Measurements from ENCODE around the gene NEK8.
A peak's percentile ranks its signal among the peaks of the same experiment; 100 is the strongest.
"Not testable (repeated sequence)": the region's sequence is repeated elsewhere in the genome, so short reads cannot be mapped to it uniquely, and the experiment has no call there.

The NEK8 gene

GRCh38 chr17:28720247-28720996 is 8.2 kb upstream of the NEK8 start:
- H3K27ac ChIP-seq (ENCODE audit: low read depth, low read length), result peak overlapping the region; percentile 95
- H3K4me1 ChIP-seq (ENCODE audit: insufficient read depth, low read length), result peaks cover 30% of the 10 kb centered on the region
- WGBS, result under 1% methylated on average over 28 of the region's 30 CpGs
- peak overlapping the region; percentile 97 for H3K9ac ChIP-seq (ENCODE audit: low read depth, low read length)
- H3K9me3 ChIP-seq (ENCODE audit: insufficient read depth, low read depth, low read length), result no peaks in the 10 kb centered on the region
- H3K36me3 ChIP-seq (ENCODE audit: insufficient read depth, low read length), result peaks cover 56% of the 10 kb centered on the region
- H3K4me3 ChIP-seq (ENCODE audit: low read length), result peak overlapping the region; percentile 94
- H3K27me3 ChIP-seq (ENCODE audit: insufficient read depth, low read length), result no peaks in the 10 kb centered on the region

DNA sequence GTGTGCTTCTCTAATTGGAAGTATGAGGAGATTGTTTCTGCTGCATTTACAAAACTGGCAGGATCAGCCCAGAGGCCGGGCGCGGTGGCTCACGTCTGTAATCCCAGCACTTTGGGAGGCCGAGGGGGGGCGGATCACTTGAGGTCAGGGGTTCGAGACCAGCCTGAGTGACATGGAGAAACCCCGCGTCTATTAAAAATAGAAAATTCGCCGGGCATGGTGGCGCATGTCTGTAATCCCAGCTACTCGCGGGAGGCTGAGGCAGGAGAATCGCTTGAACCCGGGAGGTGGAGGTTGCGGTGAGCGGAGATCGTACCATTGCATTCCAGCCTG is 7.6 kb upstream of the NEK8 start:
- H3K9me3 ChIP-seq (ENCODE audit: insufficient read depth, low read depth, low read length); H3K27me3 ChIP-seq (ENCODE audit: insufficient read depth, low read length): not testable (repeated sequence)
- peak overlapping the region; percentile 97 for H3K9ac ChIP-seq (ENCODE audit: low read depth, low read length)
- peaks cover 51% of the 10 kb centered on the region for H3K36me3 ChIP-seq (ENCODE audit: insufficient read depth, low read length)
- WGBS, result 19% methylated on average over 19 of the region's 19 CpGs
- H3K4me3 ChIP-seq (ENCODE audit: low read length), result peak overlapping the region; percentile 94
- peak overlapping the region; percentile 95; the same call in 1 of the 2 replicates for H3K27ac ChIP-seq (ENCODE audit: low read depth, low read length)
- peaks cover 30% of the 10 kb centered on the region for H3K4me1 ChIP-seq (ENCODE audit: insufficient read depth, low read length)

DNA sequence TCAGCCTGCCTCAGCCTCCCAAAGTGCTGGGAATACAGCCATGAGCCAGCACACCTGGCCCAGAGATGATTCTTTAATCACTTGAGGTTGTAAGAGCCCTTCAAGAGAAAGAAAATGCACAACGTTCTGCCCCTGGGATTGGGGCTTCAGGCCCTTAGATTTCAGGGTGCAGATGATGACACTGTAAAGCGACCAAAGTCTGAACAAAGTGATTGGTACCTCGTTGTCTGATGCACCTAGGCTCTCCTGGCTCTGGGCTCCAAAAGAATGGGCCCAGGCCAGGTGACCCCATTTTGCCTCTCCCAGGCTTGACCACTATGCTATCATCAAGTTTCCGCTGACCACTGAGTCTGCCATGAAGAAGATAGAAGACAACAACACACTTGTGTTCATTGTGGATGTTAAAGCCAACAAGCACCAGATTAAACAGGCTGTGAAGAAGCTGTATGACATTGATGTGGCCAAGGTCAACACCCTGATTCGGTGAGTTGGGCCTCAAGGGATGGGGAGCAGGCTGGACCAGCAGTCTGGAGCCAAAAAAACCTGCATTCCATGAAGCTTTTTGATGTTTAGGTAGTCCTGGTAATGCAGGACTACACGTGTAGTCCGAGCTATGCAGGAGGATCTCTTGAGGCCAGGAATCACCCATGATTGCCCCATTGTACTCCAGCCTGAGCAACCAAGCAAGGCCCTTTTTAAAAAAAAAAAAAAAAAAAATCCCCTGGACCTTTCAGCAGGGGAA is 6.0 kb upstream of the NEK8 start:
- WGBS, result 92% methylated on average over 7 of the region's 7 CpGs
- peaks cover 23% of the 10 kb centered on the region; the same call in 1 of the 2 replicates for H3K4me1 ChIP-seq (ENCODE audit: insufficient read depth, low read length)
- H3K27me3 ChIP-seq (ENCODE audit: insufficient read depth, low read length), result no peaks in the 10 kb centered on the region
- H3K9ac ChIP-seq (ENCODE audit: low read depth, low read length), result no peak overlapping the region; the same call in 1 of the 2 replicates
- H3K36me3 ChIP-seq (ENCODE audit: insufficient read depth, low read length), result peaks cover 49% of the 10 kb centered on the region
- peak overlapping the region; percentile 94; the same call in 1 of the 2 replicates for H3K4me3 ChIP-seq (ENCODE audit: low read length)
- peak overlapping the region; percentile 29; the same call in 1 of the 2 replicates for H3K27ac ChIP-seq (ENCODE audit: low read depth, low read length)
- H3K9me3 ChIP-seq (ENCODE audit: insufficient read depth, low read depth, low read length), result no peaks in the 10 kb centered on the region

DNA sequence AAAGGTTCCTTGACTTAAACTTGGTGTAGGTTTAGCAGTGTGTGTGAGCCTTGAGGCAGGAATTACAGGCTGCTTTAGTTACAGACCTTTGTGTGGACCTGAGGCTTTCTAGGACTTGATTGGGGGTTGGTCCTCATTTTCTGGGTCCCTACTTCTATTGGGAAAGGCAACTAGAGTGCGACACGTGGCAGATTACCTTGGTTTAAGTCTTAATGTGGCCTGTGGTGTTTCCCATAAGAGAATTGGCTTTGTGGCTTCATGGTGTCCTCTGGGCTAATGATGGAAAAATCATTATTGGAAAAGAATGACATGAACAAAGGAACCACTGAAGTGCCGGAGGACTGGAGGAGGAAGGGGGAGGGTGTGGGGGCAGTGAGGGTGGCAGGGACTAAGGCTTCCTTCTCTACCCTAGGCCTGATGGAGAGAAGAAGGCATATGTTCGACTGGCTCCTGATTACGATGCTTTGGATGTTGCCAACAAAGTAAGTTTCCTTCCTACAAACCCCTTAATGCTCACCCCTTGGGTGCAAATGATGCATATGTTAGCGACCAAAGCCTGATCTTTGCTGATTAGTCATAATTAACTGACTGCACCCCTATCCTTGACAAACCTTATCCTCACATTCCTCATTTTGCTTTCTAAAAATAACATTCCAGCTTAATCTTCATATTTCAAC is 5.3 kb upstream of the NEK8 start:
- no peak overlapping the region for H3K9ac ChIP-seq (ENCODE audit: low read depth, low read length)
- no peak overlapping the region; the same call in 1 of the 2 replicates for H3K4me3 ChIP-seq (ENCODE audit: low read length)
- peaks cover 49% of the 10 kb centered on the region for H3K36me3 ChIP-seq (ENCODE audit: insufficient read depth, low read length)
- peak overlapping the region; percentile 23; the same call in 1 of the 2 replicates for H3K27ac ChIP-seq (ENCODE audit: low read depth, low read length)
- H3K27me3 ChIP-seq (ENCODE audit: insufficient read depth, low read length), result no peaks in the 10 kb centered on the region
- 91% methylated on average over 6 of the region's 6 CpGs for WGBS
- no peaks in the 10 kb centered on the region for H3K9me3 ChIP-seq (ENCODE audit: insufficient read depth, low read depth, low read length)
- peaks cover 23% of the 10 kb centered on the region; the same call in 1 of the 2 replicates for H3K4me1 ChIP-seq (ENCODE audit: insufficient read depth, low read length)

DNA sequence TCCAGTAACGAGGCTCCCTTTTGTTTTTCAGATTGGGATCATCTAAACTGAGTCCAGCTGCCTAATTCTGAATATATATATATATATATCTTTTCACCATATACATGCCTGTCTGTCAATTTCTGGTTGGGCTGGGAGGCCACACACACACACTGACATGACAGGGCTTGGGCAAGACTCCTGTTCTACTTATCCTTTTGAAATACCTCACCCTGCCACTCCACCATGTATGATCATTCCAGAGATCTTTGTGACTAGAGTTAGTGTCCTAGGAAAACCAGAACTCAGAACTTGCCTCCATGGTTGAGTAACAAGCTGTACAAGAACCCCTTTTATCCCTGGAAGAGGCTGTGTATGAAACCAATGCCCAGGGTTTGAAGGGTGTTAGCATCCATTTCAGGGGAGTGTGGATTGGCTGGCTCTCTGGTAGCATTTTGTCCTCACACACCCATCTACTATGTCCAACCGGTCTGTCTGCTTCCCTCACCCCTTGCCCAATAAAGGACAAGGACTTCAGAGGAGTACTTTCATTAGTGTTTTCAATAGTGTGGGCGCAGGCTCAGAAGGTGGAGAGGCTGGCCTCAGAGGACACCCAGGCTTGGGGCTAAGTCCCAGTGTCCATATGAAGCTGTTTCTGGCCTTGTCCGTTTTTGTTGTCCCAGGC is 4.6 kb upstream of the NEK8 start:
- H3K4me3 ChIP-seq (ENCODE audit: low read length), result peak overlapping the region; percentile 78
- 85% methylated on average over 3 of the region's 4 CpGs for WGBS
- peaks cover 49% of the 10 kb centered on the region for H3K36me3 ChIP-seq (ENCODE audit: insufficient read depth, low read length)
- H3K9ac ChIP-seq (ENCODE audit: low read depth, low read length), result peak overlapping the region; percentile 96; the same call in 1 of the 2 replicates
- H3K27ac ChIP-seq (ENCODE audit: low read depth, low read length); H3K27me3 ChIP-seq (ENCODE audit: insufficient read depth, low read length); H3K9me3 ChIP-seq (ENCODE audit: insufficient read depth, low read depth, low read length): not testable (repeated sequence)
- peaks cover 19% of the 10 kb centered on the region; the same call in 1 of the 2 replicates for H3K4me1 ChIP-seq (ENCODE audit: insufficient read depth, low read length)

GRCh38 chr17:28724500-28725165 is 4.0 kb upstream of the NEK8 start:
- no peaks in the 10 kb centered on the region for H3K9me3 ChIP-seq (ENCODE audit: insufficient read depth, low read depth, low read length)
- peaks cover 49% of the 10 kb centered on the region for H3K36me3 ChIP-seq (ENCODE audit: insufficient read depth, low read length)
- 79% methylated on average over 10 of the region's 10 CpGs for WGBS
- peak overlapping the region; percentile 94; the same call in 1 of the 2 replicates for H3K27ac ChIP-seq (ENCODE audit: low read depth, low read length)
- no peaks in the 10 kb centered on the region for H3K27me3 ChIP-seq (ENCODE audit: insufficient read depth, low read length)
- H3K4me3 ChIP-seq (ENCODE audit: low read length), result peak overlapping the region; percentile 78
- H3K9ac ChIP-seq (ENCODE audit: low read depth, low read length), result peak overlapping the region; percentile 96
- H3K4me1 ChIP-seq (ENCODE audit: insufficient read depth, low read length), result peaks cover 19% of the 10 kb centered on the region; the same call in 1 of the 2 replicates

DNA sequence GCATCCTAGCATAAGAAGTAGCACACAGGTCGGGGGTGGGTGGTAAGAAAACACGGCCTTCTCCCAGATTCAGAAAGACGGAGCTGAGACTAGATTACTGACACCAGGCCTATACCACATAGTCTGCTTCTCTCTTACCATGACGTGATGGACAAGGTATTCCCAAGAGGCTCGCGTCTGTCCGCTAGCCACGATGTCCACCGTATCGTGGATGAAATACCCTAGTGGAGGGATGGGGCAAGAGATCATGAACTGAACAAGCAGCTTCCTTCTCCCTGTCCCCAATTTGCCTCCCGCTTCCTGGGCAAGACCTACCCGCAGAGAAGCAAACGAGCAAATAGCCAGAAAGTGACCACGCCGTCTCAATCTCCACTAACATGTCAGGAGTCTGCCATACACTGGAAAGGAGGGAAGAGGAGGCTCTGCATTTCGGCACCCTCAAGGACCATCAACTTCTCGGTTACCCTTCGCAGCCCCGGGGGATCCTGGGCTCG is 3.4 kb upstream of the NEK8 start:
- WGBS, result 9% methylated on average over 20 of the region's 20 CpGs
- Histone ChIP-seq H3K27ac (ENCODE audit: low read depth, low read length) (peak overlapping the region; percentile 94), H3K9ac (ENCODE audit: low read depth, low read length) (peak overlapping the region; percentile 96), H3K9me3 (ENCODE audit: insufficient read depth, low read depth, low read length) (no peaks in the 10 kb centered on the region), H3K27me3 (ENCODE audit: insufficient read depth, low read length) (no peaks in the 10 kb centered on the region), H3K36me3 (ENCODE audit: insufficient read depth, low read length) (peaks cover 49% of the 10 kb centered on the region), H3K4me1 (ENCODE audit: insufficient read depth, low read length) (peaks cover 19% of the 10 kb centered on the region; the same call in 1 of the 2 replicates), H3K4me3 (ENCODE audit: low read length) (peak overlapping the region; percentile 78)

GRCh38 chr17:28725660-28726225 is 2.8 kb upstream of the NEK8 start:
- Histone ChIP-seq H3K9me3 (ENCODE audit: insufficient read depth, low read depth, low read length) (no peaks in the 10 kb centered on the region), H3K4me1 (ENCODE audit: insufficient read depth, low read length) (peaks cover 19% of the 10 kb centered on the region; the same call in 1 of the 2 replicates), H3K27ac (ENCODE audit: low read depth, low read length) (peak overlapping the region; percentile 94), H3K36me3 (ENCODE audit: insufficient read depth, low read length) (peaks cover 44% of the 10 kb centered on the region), H3K4me3 (ENCODE audit: low read length) (peak overlapping the region; percentile 78), H3K27me3 (ENCODE audit: insufficient read depth, low read length) (no peaks in the 10 kb centered on the region), H3K9ac (ENCODE audit: low read depth, low read length) (peak overlapping the region; percentile 96)
- under 1% methylated on average over 45 of the region's 45 CpGs for WGBS

DNA sequence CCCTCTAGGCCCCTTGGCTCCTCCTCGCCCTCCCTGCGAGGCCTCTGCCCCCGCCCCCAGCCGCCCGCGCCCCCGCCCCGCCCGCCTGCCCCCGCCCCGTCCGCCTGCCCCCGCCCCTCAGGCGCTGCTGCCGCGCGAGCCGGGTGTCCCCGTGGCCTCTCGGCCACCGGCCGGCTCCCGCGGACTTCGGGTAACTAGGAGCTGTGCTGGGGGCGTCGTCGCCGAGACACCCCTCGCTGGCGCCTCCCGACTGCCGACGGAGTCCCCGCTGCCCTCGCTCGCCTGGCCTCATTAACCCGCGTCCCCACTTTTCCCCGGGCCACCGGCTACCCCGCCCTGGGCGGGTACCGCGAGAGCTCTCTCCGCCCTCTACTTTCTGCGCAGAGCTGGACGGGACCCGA is 2.4 kb upstream of the NEK8 start, which contains the start of gene TLCD1:
TSS of gene TLCD1 (minus strand) at position 8 of the 401 bp plus-strand sequence. CDS start 136 bp downstream, outside the sequence.
- Histone ChIP-seq H3K27me3 (ENCODE audit: insufficient read depth, low read length) (no peaks in the 10 kb centered on the region), H3K9me3 (ENCODE audit: insufficient read depth, low read depth, low read length) (no peaks in the 10 kb centered on the region), H3K9ac (ENCODE audit: low read depth, low read length) (peak within 1 kb of the TSS; percentile 96), H3K4me1 (ENCODE audit: insufficient read depth, low read length) (peaks cover 17% of the 10 kb centered on the region; the same call in 1 of the 2 replicates), H3K27ac (ENCODE audit: low read depth, low read length) (peak within 1 kb of the TSS; percentile 98), H3K4me3 (ENCODE audit: low read length) (peak within 1 kb of the TSS; percentile 78), H3K36me3 (ENCODE audit: insufficient read depth, low read length) (peaks cover 39% of the 10 kb centered on the region)
- WGBS, result under 1% methylated on average over 49 of the region's 49 CpGs
